HG03571 (cell line): Measurements from ENCODE around the gene TARP.
"Not testable (repeated sequence)": the region's sequence is repeated elsewhere in the genome, so short reads cannot be mapped to it uniquely, and the experiment has no call there.

Experiments
- ATAC-seq: cut with Tn5 transposase; IDR thresholded peaks from one replicate; pipeline ENCODE4 v1.9.1; 2021; ENCODE audit not compliant: unreplicated experiment

The TARP gene

GRCh38 chr7:38263274-38263673 is 10.2 kb downstream of the TARP start:
- not testable (repeated sequence) for ATAC-seq

GRCh38 chr7:38262545-38262944 is 10.9 kb downstream of the TARP start:
- ATAC-seq = no peak

GRCh38 chr7:38262026-38262425 is 11.4 kb downstream of the TARP start:
- ATAC-seq = not testable (repeated sequence)

GRCh38 chr7:38261601-38262000 is 11.8 kb downstream of the TARP start:
- ATAC-seq = not testable (repeated sequence)

- not testable (repeated sequence) for ATAC-seq
These were observed 14.3 kb downstream of the TARP start for GRCh38 chr7:38259157-38259556.

- no peak for ATAC-seq
These were observed 16.1 kb downstream of the TARP start for GRCh38 chr7:38257350-38257677.

GRCh38 chr7:38249849-38250248 is 23.6 kb downstream of the TARP start:
- ATAC-seq = not testable (repeated sequence)

- no peak for ATAC-seq
These were observed 25.3 kb downstream of the TARP start for GRCh38 chr7:38248069-38248567.

GRCh38 chr7:38245409-38245977 is 27.9 kb downstream of the TARP start:
- no peak for ATAC-seq

GRCh38 chr7:38244516-38244915 is 28.9 kb downstream of the TARP start:
- ATAC-seq = no peak

GRCh38 chr7:38243345-38243744 is 30.1 kb downstream of the TARP start:
- ATAC-seq = not testable (repeated sequence)

- no peak for ATAC-seq
These were observed 30.6 kb downstream of the TARP start for GRCh38 chr7:38242814-38243213.

- ATAC-seq = no peak
These were observed 32.4 kb downstream of the TARP start for GRCh38 chr7:38241071-38241470.

GRCh38 chr7:38239129-38239528 is 34.3 kb downstream of the TARP start:
- not testable (repeated sequence) for ATAC-seq

- ATAC-seq = no peak
These were observed 37.8 kb downstream of the TARP start for GRCh38 chr7:38235606-38236005.

GRCh38 chr7:38234759-38235158 is 38.7 kb downstream of the TARP start:
- not testable (repeated sequence) for ATAC-seq

GRCh38 chr7:38232502-38233366 is 40.7 kb downstream of the TARP start:
- no peak for ATAC-seq

GRCh38 chr7:38229884-38230642 is 43.4 kb downstream of the TARP start:
- no peak for ATAC-seq

- ATAC-seq = no peak
These were observed 44.0 kb downstream of the TARP start for GRCh38 chr7:38229386-38229785.

GRCh38 chr7:38224392-38224791 is 49.0 kb downstream of the TARP start:
- ATAC-seq = no peak

- no peak for ATAC-seq
These were observed 50.1 kb downstream of the TARP start for GRCh38 chr7:38223306-38223705.
